NB4 (cell line): Measurements from ENCODE around the gene GOLGA6L10.
"Not testable (repeated sequence)": the region's sequence is repeated elsewhere in the genome, so short reads cannot be mapped to it uniquely, and the experiment has no call there.

Experiments
- CTCF ChIP-seq: IDR thresholded peaks from one replicate; pipeline ENCODE4 v1.5.1; 2012; ENCODE audit warnings: low read depth, low read length
- MYC ChIP-seq: IDR thresholded peaks from 2 replicates; pipeline ENCODE4 v1.6.1; 2011; ENCODE audit warnings: low read depth, low read length
- POLR2A ChIP-seq: IDR thresholded peaks from 2 replicates; pipeline ENCODE4 v1.6.1; 2011; ENCODE audit warnings: mild to moderate bottlenecking; ENCODE audit not compliant: insufficient read length; ENCODE audit errors: extremely low read depth

- not testable (repeated sequence) for TF ChIP-seq CTCF, POLR2A, MYC
These were observed 28.4 kb downstream of the GOLGA6L10 start for GRCh38 chr15:82320861-82321260.
